ENCODE results near the gene SHANK1.

SHANK1 gene

GRCh38 chr19:50728084-50728737, 8.6 kb upstream of the SHANK1 start:
- DNase-seq: no peak

- DNase-seq: no peak
Observed at GRCh38 chr19:50725911-50726230, 6.3 kb upstream of the SHANK1 start.

- no peak for DNase-seq
Observed at GRCh38 chr19:50725218-50725910, 5.8 kb upstream of the SHANK1 start.

DNA sequence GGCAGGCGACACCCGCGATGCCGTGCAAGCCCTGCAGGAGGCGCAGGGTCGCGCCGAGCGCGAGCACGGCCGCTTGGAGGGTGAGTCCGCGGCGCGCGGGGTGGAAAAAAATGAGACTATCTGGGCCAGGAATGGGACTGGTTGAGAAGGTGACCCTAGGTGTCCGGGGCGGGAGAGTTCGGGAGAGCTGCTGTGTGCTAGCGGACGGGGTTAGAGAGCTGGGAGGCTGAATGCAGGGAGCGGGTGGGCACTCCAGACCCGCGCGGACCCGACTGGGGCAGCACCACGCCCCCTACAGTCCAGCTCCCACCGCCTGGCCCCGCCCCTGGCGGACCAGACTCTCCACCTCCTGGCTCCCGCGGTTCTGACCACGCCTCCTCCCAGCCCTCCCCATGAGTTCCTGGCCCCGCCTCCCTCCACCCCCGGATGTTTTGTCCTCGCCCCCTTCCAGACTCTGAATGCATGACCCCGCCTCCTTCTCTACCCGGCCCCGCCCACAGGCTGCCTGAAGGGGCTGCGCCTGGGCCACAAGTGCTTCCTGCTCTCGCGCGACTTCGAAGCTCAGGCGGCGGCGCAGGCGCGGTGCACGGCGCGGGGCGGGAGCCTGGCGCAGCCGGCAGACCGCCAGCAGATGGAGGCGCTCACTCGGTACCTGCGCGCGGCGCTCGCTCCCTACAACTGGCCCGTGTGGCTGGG, 5.1 kb upstream of the SHANK1 start:
- DNase-seq: peak; percentile 95

- no peak for DNase-seq
Observed at GRCh38 chr19:50723735-50724521, 4.3 kb upstream of the SHANK1 start.

GRCh38 chr19:50723069-50723468, 3.5 kb upstream of the SHANK1 start, which contains the start of gene CLEC11A:
TSS of gene CLEC11A (plus strand) at chr19:50723364. CDS start at chr19:50723526, 162 bp downstream.
- no peak for DNase-seq

DNA sequence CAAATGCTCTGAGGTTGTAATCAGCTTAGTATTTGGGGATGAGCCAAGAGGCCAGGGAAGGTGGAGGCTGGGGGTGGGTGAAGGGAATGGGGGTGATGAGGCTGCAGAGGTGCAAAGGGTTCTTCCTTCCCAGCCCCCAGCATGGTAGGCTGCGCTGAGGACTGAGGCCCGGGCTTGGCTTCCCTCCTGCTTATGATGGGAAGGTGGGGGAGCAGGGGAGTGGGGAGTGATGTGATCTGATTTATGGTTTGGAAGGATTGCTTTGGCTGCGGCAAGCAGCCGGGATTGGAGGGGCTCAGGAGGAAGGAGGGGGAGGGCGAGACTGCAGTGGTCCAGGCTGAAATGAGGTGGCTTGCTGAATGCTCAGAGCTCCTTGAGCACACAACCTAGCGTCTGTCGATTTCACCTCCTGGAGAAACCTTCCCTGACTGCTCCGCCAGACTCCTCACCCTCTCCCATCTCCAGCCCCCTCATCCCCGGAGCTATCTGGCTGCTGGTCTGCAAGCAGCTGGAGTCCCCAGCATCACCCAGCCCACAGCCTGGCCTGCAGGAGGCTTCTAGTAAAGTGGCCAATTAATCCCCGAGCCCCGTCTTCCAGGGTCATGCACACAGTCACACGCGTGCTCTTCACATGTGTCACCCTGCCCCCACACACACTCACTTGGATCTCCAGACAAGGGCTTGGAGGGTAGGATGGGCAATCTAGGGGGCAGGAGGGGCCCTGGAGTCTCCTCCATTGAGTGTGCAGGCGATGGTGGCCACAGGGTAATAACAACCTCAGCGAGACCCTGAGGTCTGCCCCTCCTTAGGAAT, 2.8 kb upstream of the SHANK1 start:
- no peak for DNase-seq

DNA sequence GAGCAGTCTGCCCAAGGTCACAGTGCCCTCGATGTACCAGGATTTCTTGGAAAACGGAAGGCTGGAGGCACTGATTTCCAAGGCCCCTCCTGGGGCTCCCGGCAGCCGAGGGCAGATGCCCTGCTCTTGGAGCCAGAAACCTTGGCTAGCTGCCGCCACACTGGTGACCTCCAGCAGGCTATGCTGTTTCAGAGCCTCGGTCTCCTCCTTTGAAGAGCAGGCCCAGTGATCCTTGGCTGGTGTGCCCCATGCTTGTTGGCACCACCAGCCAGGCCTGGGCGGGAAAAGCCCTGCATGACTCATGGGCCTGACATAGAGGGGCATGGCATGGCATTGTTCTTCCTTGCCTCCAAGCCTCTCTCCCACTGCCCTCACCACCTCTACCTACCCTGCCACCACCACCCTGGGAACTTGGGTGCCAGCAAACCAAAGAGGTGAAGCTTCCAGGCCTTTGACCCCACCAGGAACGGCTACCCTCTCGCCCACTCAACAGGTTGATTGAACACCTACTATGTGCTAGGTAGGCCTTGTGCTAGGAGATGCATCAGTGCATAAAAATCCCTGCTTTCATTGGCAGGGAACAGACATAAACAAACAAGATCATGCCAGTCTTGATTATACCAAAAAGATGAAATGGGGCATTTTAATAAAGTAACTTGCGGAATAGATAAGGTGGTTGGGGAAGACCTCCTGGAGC, 2.0 kb upstream of the SHANK1 start:
- no peak for DNase-seq

DNA sequence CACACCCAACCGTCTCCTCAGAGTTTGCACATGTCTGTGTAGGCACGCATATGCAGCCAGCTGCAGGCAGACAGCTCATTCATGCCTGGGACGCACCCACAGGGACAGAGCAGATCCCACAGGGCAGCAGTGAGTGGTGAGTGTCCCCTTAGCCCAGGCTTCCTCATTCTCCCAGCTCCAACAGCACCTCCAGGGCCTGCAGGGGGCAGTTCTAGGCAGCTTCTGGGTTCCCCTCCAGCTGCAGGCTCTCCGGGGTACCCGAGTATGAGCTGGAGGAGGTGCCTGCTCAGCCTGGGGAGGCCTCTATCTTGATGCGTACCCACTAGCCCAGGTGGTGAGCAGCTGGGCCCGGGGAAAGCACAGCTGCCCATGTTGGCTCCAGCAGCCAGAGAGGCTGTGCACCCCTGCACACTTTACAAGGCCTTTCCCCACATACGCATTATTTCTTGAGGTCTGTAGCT, 1.3 kb upstream of the SHANK1 start:
- DNase-seq: no peak

GRCh38 chr19:50720181-50720920, 749 bp upstream of the SHANK1 start:
- DNase-seq: no peak

GRCh38 chr19:50719119-50719435, 525 bp downstream of the SHANK1 start:
- no peak for DNase-seq

GRCh38 chr19:50718255-50719118, 1.1 kb downstream of the SHANK1 start:
- no peak for DNase-seq

- no peak for DNase-seq
Observed at GRCh38 chr19:50717891-50718254, 1.7 kb downstream of the SHANK1 start.

GRCh38 chr19:50717026-50717723, 2.4 kb downstream of the SHANK1 start:
- no peak for DNase-seq

DNA sequence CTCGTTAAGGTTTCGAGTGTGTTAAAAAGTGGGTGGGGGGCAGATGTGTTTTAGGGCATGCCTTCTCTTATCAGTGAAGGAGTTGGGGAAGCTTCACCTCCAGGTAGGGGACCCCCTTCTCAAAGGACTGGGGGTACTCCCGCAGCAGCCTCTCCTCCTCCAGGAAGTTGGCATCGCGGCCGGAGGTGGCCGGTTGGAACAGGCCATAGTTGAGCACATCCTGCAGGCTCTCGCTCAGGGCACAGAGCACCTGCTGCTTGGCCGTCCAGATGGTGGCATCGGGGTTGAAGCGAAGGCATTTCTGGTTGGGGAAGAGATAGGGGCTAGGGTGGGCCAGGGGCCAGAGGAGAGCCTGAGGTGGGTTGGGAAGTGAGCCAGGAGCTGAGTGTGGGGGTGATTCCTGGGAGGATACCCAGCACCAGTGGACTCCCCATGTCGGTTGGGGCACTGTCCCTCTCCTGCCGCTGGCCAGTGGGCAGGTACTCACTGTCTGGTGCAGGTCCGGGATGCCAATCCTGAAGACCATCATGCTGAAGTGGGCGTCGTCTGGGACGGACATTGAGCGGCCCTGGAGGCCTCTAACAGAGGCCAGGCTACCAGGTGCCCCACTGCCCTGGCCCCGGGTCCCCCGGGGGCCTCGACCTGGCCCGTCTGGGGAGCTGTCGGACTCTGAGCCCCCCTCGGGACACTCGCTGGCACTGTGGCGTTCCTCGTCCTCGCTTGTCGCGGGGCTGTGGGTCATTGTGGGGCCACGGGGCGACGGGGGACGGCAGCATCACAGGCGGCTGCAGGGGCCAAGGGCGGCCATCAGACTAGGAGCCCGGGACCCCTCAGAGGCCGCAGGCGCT, 3.2 kb downstream of the SHANK1 start:
- DNase-seq: no peak

- DNase-seq: no peak
Observed at GRCh38 chr19:50713556-50714236, 5.9 kb downstream of the SHANK1 start.

DNA sequence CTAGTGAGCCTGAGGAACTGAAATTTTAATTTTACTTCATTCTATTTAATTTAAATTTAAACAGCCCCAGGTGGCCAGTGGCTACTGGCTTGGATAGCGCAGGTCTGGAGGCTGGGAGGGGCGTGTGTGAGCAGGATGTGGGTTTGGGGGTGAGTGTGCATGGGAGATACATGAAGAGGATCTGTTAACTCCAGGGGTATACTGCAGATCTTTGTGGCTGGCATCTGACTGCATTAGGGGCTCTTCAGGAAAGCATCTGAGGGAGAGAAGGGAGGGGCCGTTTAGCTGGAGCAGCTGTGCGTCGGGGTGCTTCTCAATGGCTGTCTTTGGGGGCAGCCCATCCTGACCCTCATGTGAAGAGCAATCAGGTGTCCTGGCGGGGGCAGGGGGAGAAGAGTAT, 6.8 kb downstream of the SHANK1 start:
- DNase-seq: no peak

- DNase-seq: no peak
Observed at GRCh38 chr19:50711805-50712204, 7.8 kb downstream of the SHANK1 start.

Data from NCI-H1694 (cell line).